Measurements from ENCODE around the gene ANXA8L1. TPM values are rescaled to one million over a fixed set of nuclear protein-coding genes. Genes with fewer than 3 reads are reported as not detected.

The ANXA8L1 gene
- total RNA-seq, 1 experiment from 2014 or later, result not detected

GRCh38 chr10:46326971-46327370 is 48.6 kb upstream of the ANXA8L1 start (continued):
- TF ChIP-seq JUND (IDR thresholded peaks at IDR 0.05), result no peak

- Histone ChIP-seq H4K20me1 (ENCODE audit: insufficient read depth) (no peaks in the 10 kb centered on the region), H2AFZ (ENCODE audit: low read depth, low read length, poor library complexity, severe bottlenecking) (no peak overlapping the region), H3K4me3 (replicated peaks in 1 of 2; ENCODE audit: low read depth in 1 of 2, low read length in 2 of 2) (no peak overlapping the region), H3K27me3 (ENCODE audit: insufficient read depth, low read length) (no peaks in the 10 kb centered on the region), H3K79me2 (ENCODE audit: insufficient read depth, low read length) (no peaks in the 10 kb centered on the region), H3K9ac (ENCODE audit: low read length) (no peak overlapping the region), H3K4me2 (ENCODE audit: low read length) (no peak overlapping the region), H3K36me3 (ENCODE audit: control insufficient read depth in 1 of 2, insufficient read depth in 2 of 2, low read length in 2 of 2) (no peaks in the 10 kb centered on the region), H3K27ac (ENCODE audit: low read depth, low read length) (no peak overlapping the region), H3K4me1 (ENCODE audit: control insufficient read depth in 1 of 2, insufficient read depth in 2 of 2, low read length in 2 of 2) (no peaks in the 10 kb centered on the region), H3K9me3 (ENCODE audit: control insufficient read depth in 1 of 2, insufficient read depth in 1 of 2, low read depth in 1 of 2, low read length in 2 of 2) (no peaks in the 10 kb centered on the region), H3K9me2 (ENCODE audit: insufficient read depth) (no peaks in the 10 kb centered on the region)
- TF ChIP-seq SIN3A (IDR thresholded peaks at IDR 0.05; ENCODE audit: low read depth), result no peak
- TF ChIP-seq MAX (IDR thresholded peaks at IDR 0.05), result no peak
- no peak for TF ChIP-seq TCF7L2 (IDR thresholded peaks at IDR 0.05; ENCODE audit: borderline replicate concordance, extremely low read depth, insufficient read depth, insufficient read length)
- TF ChIP-seq FOSL1 (IDR thresholded peaks at IDR 0.05; ENCODE audit: low read depth), result no peak
- no peak for TF ChIP-seq ZBTB33 (IDR thresholded peaks at IDR 0.05; ENCODE audit: extremely low read depth, insufficient replicate concordance, low read length)
- no peak for TF ChIP-seq RAD21 (IDR thresholded peaks at IDR 0.05; ENCODE audit: low read depth)
- TF ChIP-seq ELF1 (IDR thresholded peaks at IDR 0.05; ENCODE audit: borderline replicate concordance, low read depth), result no peak
- TF ChIP-seq EZH2phosphoT487 (IDR thresholded peaks at IDR 0.05; ENCODE audit: borderline replicate concordance), result no peak
- TF ChIP-seq EZH2 (IDR thresholded peaks at IDR 0.05), result no peak
- no peak for ATAC-seq
- ChIA-PET RAD21 (ENCODE audit: low non-redundant PET in 1 of 2, low total read pairs in 2 of 2, uncharacterized antibody in 2 of 2, unreplicated experiment in 2 of 2) (no interaction called here), CTCF (no interaction called here), POLR2A (no interaction called here)
- intact Hi-C loops (cut with micrococcal nuclease), result no loop called here
- no TSS peak for BruUV-seq (replicated peaks)
- no peak for DNase-seq (ENCODE audit: low read depth, low spot score)
These were observed 47.9 kb upstream of the ANXA8L1 start for GRCh38 chr10:46327685-46328084.
